Astrocyte of the cerebellum (primary cell): Measurements from ENCODE around the gene ABCF1.

Experiments
- DNase-seq: peaks from one replicate; pipeline ENCODE4 v3.0.0-alpha.2; 2011; ENCODE audit warnings: low read depth
- H3K4me3 ChIP-seq: 2 replicates; pipeline ENCODE4 v1.5.1; 2011; ENCODE audit warnings: mild to moderate bottlenecking, low read depth, low read length, moderate library complexity
- in situ Hi-C: cut with HindIII; loops from 2 replicates; pipeline ENCODE4 v1.10.0; 2017; ENCODE audit warnings: low sequenced_read_pairs
- TF ChIP-seq, protein P1 (sequence below): IDR thresholded peaks from 2 replicates; pipeline ENCODE4 v1.5.1; 2012; ENCODE audit warnings: low read length, low read depth, moderate library complexity, mild to moderate bottlenecking; ENCODE audit errors: missing control alignments

Gene ABCF1

DNA sequence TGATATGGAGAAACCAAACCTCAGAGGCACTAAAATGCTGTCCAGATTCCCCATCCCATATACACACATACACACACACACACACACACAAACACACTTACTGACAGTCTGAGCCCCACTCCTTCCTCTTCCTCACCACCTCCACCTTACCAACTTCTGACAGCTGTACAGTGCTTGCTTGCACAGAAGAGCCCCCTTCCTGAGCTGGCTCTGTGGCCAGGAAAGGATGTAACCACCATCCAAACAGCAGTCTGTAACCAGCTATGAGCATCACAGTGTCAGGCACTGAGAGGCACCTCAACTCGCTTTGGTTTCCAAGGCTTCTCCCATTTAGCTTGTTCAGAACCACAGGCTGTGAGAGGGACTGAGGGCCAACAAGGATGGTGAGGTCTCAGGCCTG is 69.8 kb downstream of the ABCF1 start:
- H3K4me3 ChIP-seq: no peak overlapping the region
- in situ Hi-C loops: no loop called here
- no peak for DNase-seq
- TF ChIP-seq, protein P1, sequence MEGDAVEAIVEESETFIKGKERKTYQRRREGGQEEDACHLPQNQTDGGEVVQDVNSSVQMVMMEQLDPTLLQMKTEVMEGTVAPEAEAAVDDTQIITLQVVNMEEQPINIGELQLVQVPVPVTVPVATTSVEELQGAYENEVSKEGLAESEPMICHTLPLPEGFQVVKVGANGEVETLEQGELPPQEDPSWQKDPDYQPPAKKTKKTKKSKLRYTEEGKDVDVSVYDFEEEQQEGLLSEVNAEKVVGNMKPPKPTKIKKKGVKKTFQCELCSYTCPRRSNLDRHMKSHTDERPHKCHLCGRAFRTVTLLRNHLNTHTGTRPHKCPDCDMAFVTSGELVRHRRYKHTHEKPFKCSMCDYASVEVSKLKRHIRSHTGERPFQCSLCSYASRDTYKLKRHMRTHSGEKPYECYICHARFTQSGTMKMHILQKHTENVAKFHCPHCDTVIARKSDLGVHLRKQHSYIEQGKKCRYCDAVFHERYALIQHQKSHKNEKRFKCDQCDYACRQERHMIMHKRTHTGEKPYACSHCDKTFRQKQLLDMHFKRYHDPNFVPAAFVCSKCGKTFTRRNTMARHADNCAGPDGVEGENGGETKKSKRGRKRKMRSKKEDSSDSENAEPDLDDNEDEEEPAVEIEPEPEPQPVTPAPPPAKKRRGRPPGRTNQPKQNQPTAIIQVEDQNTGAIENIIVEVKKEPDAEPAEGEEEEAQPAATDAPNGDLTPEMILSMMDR: no peak
